D721Med (cell line): ENCODE measurements around the gene UMAD1.

Experiments
- DNase-seq: peaks from one replicate; pipeline ENCODE4 v3.0.0; 2011; ENCODE audit warnings: low spot score; ENCODE audit not compliant: insufficient read length
- FAIRE-seq: peaks from 2 replicates; lab custom pipeline; 2011; peaks lifted over from hg19 to GRCh38; lab: Jason Lieb, UNC
- CTCF ChIP-seq: IDR thresholded peaks from 2 replicates; pipeline ENCODE4 v1.5.1; 2012; ENCODE audit warnings: mild to moderate bottlenecking, control low read depth; ENCODE audit not compliant: insufficient read depth; ENCODE audit errors: missing control alignments

UMAD1 gene

DNA sequence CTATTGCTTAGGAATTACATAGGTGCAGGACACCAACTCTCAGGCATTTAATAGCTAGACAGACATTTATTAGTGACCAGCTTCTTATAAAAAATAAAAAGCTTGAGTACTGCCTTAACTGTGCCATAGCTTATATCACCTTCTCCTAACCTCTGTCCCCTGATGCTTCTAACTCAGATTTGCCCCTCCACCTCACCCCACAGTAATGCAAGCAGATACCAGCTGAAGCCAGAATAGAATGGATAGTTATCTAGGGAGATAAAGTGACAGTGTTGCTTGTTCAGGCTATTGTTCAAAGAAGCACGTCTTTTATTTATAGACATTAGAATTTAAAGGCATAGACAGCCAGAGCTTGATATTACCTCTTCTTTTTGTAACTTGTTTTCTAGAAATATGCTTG is 228.5 kb downstream of the UMAD1 start:
- DNase-seq (no peak), FAIRE-seq (no peak)
- TF ChIP-seq CTCF = no peak

DNA sequence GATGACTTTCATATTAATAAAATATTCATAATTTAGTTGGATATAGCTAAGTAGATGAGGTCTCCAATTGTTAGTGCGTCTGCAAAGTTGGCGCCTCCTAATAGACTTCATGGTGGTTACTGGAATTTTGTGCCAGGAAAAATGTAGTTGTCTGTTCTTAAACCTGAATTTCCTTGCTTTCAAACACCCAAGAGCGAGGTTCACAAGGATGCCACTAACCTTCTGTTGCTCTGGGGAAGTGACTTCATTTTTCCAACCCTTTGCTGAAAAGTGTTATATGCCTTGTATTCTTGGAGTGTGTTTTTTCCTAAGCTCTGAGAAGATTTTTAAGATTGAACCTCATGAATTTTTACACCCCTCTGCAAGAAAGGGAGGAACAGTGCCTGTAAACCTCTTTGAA is 229.1 kb downstream of the UMAD1 start:
- DNase-seq (no peak), FAIRE-seq (no peak)
- no peak for TF ChIP-seq CTCF

DNA sequence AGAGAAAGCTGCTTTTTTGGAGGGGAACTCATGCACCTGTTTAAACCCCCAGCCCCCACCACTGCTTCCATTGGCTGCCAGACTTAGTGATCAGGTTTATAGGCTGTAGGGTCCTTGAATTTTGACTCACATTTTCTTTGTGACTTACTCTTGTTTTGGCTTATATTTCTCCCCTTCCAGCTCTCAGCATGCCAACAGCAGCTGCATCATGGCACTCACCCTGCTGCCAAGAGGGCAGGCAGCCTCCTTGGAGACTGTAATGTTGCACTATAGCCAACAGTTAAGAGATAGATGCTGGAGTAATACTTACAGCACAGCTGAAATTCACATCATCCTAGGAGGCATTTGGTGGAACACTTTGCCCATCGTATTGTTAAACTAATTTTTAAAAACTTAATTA is 230.0 kb downstream of the UMAD1 start:
- FAIRE-seq (no peak), DNase-seq (no peak)
- no peak for TF ChIP-seq CTCF

DNA sequence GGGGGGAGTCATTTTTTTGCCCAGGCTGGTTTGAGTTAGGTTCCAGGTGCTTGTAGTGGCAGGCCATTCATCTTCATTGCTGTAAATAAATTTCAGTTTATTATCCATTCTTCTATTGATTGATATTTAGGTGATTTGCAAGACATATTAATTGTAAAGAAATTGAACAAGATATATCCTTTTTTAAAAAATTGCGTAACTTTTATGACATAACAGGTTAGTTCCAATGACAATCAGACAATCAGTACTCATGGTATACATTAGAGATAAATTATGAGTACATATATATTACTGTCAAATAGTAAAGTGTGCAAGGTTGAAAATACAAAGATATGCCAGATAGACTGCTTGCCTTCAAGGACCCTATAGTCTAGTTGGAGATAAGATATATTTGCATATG is 235.9 kb downstream of the UMAD1 start:
- TF ChIP-seq CTCF = no peak
- FAIRE-seq (no peak), DNase-seq (no peak)

DNA sequence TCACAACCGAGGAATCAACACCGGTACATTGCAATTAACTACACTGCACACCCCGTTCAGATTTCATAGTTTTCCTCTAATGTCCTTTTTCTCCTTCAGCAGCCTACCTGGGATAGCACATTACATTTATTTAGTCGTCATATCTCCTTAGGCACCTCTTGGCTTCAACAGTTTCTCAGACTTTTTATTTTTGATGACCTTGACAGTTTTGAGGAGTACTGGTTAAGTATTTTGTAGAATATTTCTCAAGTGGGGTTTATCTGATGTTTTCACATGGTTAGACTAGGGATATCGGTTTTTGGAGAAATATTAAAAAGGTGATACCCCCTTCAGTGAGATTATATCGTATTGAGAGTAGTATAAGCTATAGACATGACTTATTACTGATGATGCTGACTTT is 241.0 kb downstream of the UMAD1 start:
- FAIRE-seq = no peak
- DNase-seq = no peak
- TF ChIP-seq CTCF = no peak

DNA sequence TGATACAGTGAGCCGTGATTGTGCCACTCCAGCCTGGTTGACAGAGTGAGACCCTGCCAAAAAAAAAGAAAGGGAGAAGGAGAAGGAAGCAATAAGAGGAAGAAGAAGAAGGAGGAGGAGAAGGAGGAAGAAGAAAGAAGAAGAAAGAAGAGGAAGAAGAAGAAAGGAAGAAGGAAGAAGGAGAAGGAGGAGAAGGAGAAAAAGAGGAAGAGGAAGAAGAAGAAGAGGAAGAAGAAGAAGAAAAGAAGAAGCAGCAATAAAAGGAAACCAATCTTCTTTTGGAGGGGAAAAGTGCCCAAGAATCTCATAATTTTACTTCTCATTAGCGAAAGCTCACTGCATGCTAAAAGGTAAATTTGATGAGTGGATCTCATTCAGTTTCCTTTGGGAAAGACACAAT is 242.3 kb downstream of the UMAD1 start:
- DNase-seq (no peak), FAIRE-seq (no peak)
- TF ChIP-seq CTCF = no peak

DNA sequence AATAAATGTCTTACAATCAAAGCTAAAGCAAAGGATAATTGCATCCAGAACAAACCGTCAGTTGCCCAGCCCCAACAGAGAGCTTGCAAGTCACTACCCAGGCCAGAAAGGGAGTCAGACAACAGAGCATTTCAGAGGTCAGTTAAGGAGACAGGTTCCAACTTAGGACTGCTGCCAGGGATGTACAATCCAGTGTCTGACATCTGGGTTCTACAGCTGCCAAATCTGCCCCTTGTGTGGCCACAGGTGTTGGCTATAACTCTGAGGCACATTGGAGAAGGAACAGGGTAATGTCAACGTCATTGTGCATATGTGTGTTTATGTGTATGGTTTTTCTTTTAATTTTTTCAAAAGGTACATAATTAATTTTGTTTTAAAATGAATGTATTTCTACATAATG is 242.8 kb downstream of the UMAD1 start:
- DNase-seq (no peak), FAIRE-seq (no peak)
- TF ChIP-seq CTCF = no peak
